COLO829 (cell line): Measurements from ENCODE around the gene LSAMP.
"Not testable (repeated sequence)": the region's sequence is repeated elsewhere in the genome, so short reads cannot be mapped to it uniquely, and the experiment has no call there.

Experiments used
- DNase-seq: peaks from one replicate; pipeline ENCODE4 v3.0.0; 2012; ENCODE audit warnings: low spot score

LSAMP gene

GRCh38 chr3:115834068-115834467 is 611.2 kb downstream of the LSAMP start:
- DNase-seq = no peak

- no peak for DNase-seq
Measured at GRCh38 chr3:115833074-115833473, 612.2 kb downstream of the LSAMP start.

- no peak for DNase-seq
Measured at GRCh38 chr3:115832265-115832664, 613.0 kb downstream of the LSAMP start.

GRCh38 chr3:115831864-115832263 is 613.4 kb downstream of the LSAMP start:
- DNase-seq = no peak

- DNase-seq = no peak
Measured at GRCh38 chr3:115830764-115831395, 614.4 kb downstream of the LSAMP start.

GRCh38 chr3:115828401-115828800 is 616.9 kb downstream of the LSAMP start:
- no peak for DNase-seq

GRCh38 chr3:115827495-115827894 is 617.8 kb downstream of the LSAMP start:
- DNase-seq = no peak

- DNase-seq = no peak
Measured at GRCh38 chr3:115825046-115825445, 620.2 kb downstream of the LSAMP start.

- DNase-seq = no peak
Measured at GRCh38 chr3:115823083-115823482, 622.2 kb downstream of the LSAMP start.

- no peak for DNase-seq
Measured at GRCh38 chr3:115822579-115822978, 622.7 kb downstream of the LSAMP start.

GRCh38 chr3:115819785-115820384 is 625.4 kb downstream of the LSAMP start:
- peak; percentile 80 for DNase-seq

- peak; percentile 83 for DNase-seq
Measured at GRCh38 chr3:115814778-115815380, 630.4 kb downstream of the LSAMP start.

GRCh38 chr3:115814006-115814405 is 631.3 kb downstream of the LSAMP start:
- no peak for DNase-seq

GRCh38 chr3:115808816-115809215 is 636.5 kb downstream of the LSAMP start:
- DNase-seq = no peak

GRCh38 chr3:115808244-115808643 is 637.0 kb downstream of the LSAMP start:
- DNase-seq = no peak

- DNase-seq = no peak
Measured at GRCh38 chr3:115806501-115806900, 638.8 kb downstream of the LSAMP start.

GRCh38 chr3:115805520-115805919 is 639.8 kb downstream of the LSAMP start:
- no peak for DNase-seq

GRCh38 chr3:115804713-115805119 is 640.6 kb downstream of the LSAMP start:
- peak; percentile 49 for DNase-seq

- DNase-seq = no peak
Measured at GRCh38 chr3:115804200-115804599, 641.1 kb downstream of the LSAMP start.

- no peak for DNase-seq
Measured at GRCh38 chr3:115803661-115804060, 641.6 kb downstream of the LSAMP start.

- DNase-seq = peak; percentile 58
Measured at GRCh38 chr3:115800489-115801075, 644.7 kb downstream of the LSAMP start.

GRCh38 chr3:115800065-115800464 is 645.2 kb downstream of the LSAMP start:
- DNase-seq = not testable (repeated sequence)
